SK-N-MC (cell line): ENCODE data around the gene MRPL41.

Source experiments
- EZH2 ChIP-seq: fragments of 200-600 bp; sonication (generic); IDR thresholded peaks from one replicate; pipeline ENCODE4 v1.6.1; 2017; ENCODE audit warnings: antibody characterized with exemption
- FOXP2 ChIP-seq: optimal IDR thresholded peaks from 2 replicates; pipeline ENCODE3; 2011; ENCODE audit warnings: mild to moderate bottlenecking, moderate library complexity; ENCODE audit not compliant: insufficient read depth; ENCODE audit errors: extremely low read length, control extremely low read depth
- POLR2AphosphoS5 ChIP-seq: IDR thresholded peaks from 2 replicates; pipeline ENCODE4 v1.6.1; 2012; ENCODE audit warnings: mild to moderate bottlenecking, low read depth, low read length, borderline replicate concordance

DNA sequence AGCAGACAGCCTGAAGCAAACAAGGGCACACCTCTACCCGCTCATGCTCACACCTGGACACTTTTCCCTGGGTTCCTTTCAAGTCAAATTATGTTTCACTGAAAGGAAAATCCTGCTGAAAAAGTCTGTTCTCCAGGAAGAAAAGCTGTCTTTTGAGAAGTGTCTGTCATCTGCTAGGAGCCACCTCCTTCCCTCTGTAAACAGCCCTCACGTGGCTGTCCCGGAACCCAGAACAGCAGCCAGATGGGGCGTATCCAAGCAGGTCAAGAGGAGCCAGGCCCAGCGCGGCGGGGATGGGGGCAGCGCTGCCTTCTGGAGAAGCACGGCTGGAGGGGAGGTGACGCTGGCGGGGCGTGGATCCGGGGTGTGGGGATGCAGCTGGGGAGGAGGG lies 1.5 kb upstream of the MRPL41 start, which contains the start of gene PNPLA7:
- TF ChIP-seq EZH2 (no peak), POLR2AphosphoS5 (no peak), FOXP2 (no peak)
